Duodenal mucosa (tissue), 2 donors: ENCODE results near the gene PTN.
"Not testable (repeated sequence)": the region's sequence is repeated elsewhere in the genome, so short reads cannot be mapped to it uniquely, and the experiment has no call there.

Experiments used
- H3K27ac ChIP-seq: one replicate; pipeline ENCODE4 v1.7.0; 2013; ENCODE audit warnings: low read depth, low read length
- H3K27me3 ChIP-seq, 2 donors: one replicate each; pipeline ENCODE4 v1.7.0; 2013; ENCODE audit warnings: low read length in 2 of 2, control low read depth in 1 of 2; ENCODE audit not compliant: insufficient read depth in 2 of 2, control insufficient read depth in 1 of 2
- H3K36me3 ChIP-seq, 2 donors: one replicate each; pipeline ENCODE4 v1.7.0; 2013; ENCODE audit warnings: low read length in 2 of 2, control low read depth in 1 of 2; ENCODE audit not compliant: insufficient read depth in 2 of 2, control insufficient read depth in 1 of 2
- H3K4me1 ChIP-seq, 2 donors: one replicate each; pipeline ENCODE4 v1.7.0; 2013; ENCODE audit warnings: low read length in 2 of 2, control low read depth in 1 of 2; ENCODE audit not compliant: insufficient read depth in 2 of 2, control insufficient read depth in 1 of 2
- H3K4me3 ChIP-seq, 2 donors: one replicate each; pipeline ENCODE4 v1.7.0; 2013; ENCODE audit warnings: low read length in 2 of 2, low read depth in 1 of 2
- H3K9ac ChIP-seq, 2 donors: one replicate each; pipeline ENCODE4 v1.7.0; 2013; ENCODE audit warnings: low read length in 2 of 2, low read depth in 1 of 2
- H3K9me3 ChIP-seq, 2 donors: one replicate each; pipeline ENCODE4 v1.7.0; 2013; ENCODE audit warnings: low read length in 2 of 2, control low read depth in 1 of 2; ENCODE audit not compliant: control insufficient read depth in 1 of 2

The PTN gene

DNA sequence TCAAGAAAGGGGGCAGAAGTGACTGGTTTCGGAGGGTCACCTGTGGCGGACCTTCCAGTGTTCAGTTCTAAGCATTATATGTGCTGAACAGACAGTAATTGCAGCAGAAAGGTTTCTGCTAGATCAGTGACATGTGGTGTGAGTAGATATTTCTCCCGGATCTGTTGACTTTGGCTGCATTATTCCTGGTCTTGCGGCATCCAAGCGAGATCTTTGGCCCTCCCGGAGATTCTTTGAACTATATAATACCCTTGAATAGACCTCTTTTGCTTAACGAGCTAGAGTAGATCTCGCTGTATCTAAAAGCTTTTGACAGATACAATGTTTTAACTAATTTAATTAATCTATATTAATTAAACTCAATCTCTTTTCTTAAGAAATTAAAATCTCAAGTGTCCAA, 99.8 kb downstream of the PTN start:
- H3K36me3 ChIP-seq: no peaks in the 10 kb centered on the region
- H3K4me1 ChIP-seq: no peaks in the 10 kb centered on the region
- peaks cover 0 to 3% of the 10 kb centered on the region in 2 donors for H3K9me3 ChIP-seq
- H3K27ac ChIP-seq: no peak overlapping the region
- H3K9ac ChIP-seq: no peak overlapping the region
- no peak overlapping the region for H3K4me3 ChIP-seq
- no peaks in the 10 kb centered on the region for H3K27me3 ChIP-seq

- H3K27ac ChIP-seq: no peak overlapping the region
- no peaks in the 10 kb centered on the region for H3K27me3 ChIP-seq
- no peaks in the 10 kb centered on the region for H3K4me1 ChIP-seq
- no peaks in the 10 kb centered on the region for H3K36me3 ChIP-seq
- H3K4me3 ChIP-seq: no peak overlapping the region
- H3K9me3 ChIP-seq: peaks cover 0 to 3% of the 10 kb centered on the region in 2 donors
- H3K9ac ChIP-seq: no peak overlapping the region
These were observed 100.9 kb downstream of the PTN start for GRCh38 chr7:137242616-137243015.

DNA sequence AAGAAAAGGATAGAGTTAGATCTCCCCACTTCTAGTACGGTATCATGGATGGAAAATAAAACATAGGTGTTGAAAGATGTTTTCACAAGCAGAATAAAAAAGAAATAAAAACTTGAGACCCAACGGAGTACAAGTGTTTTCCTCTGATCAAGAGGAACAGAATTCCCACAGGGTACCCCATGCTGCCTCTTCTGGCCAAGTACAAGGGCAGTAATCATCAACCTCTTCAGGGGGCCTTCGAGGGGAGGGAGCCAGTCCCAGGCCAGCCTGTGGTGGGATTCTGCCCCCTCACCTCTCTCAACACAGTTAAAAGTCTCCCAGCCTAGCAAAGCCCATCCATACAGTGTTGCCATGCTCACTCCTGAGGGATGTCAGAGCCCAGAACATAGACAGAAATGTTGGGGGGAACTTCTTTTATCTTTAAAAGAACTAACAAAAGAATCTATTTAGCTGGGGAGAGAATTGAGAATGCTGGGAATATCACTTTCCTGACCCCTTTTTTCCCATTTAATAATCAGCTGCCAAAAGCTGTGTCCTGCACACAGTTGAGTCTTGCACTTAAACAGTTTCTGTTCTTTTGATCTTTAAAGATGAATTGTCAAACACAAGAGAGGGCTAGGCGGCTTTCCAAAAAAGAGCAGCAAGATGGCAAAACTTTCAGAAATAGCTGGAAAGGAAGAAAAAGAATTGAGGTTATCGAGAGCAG, 101.7 kb downstream of the PTN start:
- H3K36me3 ChIP-seq: no peaks in the 10 kb centered on the region
- no peak overlapping the region for H3K27ac ChIP-seq

GRCh38 chr7:137239186-137239585, 104.3 kb downstream of the PTN start:
- H3K4me1 ChIP-seq, H3K36me3 ChIP-seq, H3K27ac ChIP-seq, H3K27me3 ChIP-seq, H3K4me3 ChIP-seq, H3K9me3 ChIP-seq, H3K9ac ChIP-seq: not testable (repeated sequence)

More for the DNA sequence above, 101.7 kb downstream of the PTN start:
- H3K4me1 ChIP-seq: no peaks in the 10 kb centered on the region
- no peak overlapping the region for H3K9ac ChIP-seq
- peaks cover 0 to 3% of the 10 kb centered on the region in 2 donors for H3K9me3 ChIP-seq
- H3K27me3 ChIP-seq: no peaks in the 10 kb centered on the region
- H3K4me3 ChIP-seq: no peak overlapping the region

DNA sequence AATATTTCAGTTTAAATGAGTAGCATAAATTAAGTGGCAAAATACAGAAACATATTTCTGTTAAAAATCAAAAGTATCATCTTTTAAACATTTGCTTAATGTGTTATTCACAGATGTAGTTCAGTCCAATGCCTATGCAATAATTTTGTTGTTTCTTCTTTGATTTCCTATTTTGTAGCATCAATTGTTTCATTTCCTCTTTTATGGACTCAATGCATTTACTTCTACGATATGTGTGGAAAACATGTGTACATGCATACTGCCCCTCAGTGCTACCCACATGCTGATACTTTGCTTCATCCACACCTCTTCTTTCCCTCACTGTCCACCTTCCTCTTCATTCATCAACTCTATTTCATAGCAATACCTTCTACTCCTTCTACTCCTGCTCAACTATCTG, 108.1 kb downstream of the PTN start:
- Histone ChIP-seq H3K9me3 (peaks cover 0 to 7% of the 10 kb centered on the region in 2 donors), H3K36me3 (no peaks in the 10 kb centered on the region), H3K9ac (no peak overlapping the region), H3K27ac (no peak overlapping the region), H3K4me3 (no peak overlapping the region), H3K4me1 (no peaks in the 10 kb centered on the region), H3K27me3 (no peaks in the 10 kb centered on the region)

GRCh38 chr7:137231167-137231566, 112.4 kb downstream of the PTN start:
- Histone ChIP-seq H3K4me3 (no peak overlapping the region), H3K9me3 (peaks cover 4 to 7% of the 10 kb centered on the region in 2 donors), H3K4me1 (no peaks in the 10 kb centered on the region), H3K27me3 (no peaks in the 10 kb centered on the region), H3K36me3 (no peaks in the 10 kb centered on the region), H3K9ac (no peak overlapping the region), H3K27ac (no peak overlapping the region)

- Histone ChIP-seq H3K4me1 (no peaks in the 10 kb centered on the region), H3K27ac (no peak overlapping the region), H3K4me3 (no peak overlapping the region), H3K9me3 (peaks cover 1 to 3% of the 10 kb centered on the region in 2 donors), H3K36me3 (no peaks in the 10 kb centered on the region), H3K9ac (no peak overlapping the region), H3K27me3 (no peaks in the 10 kb centered on the region)
These were observed 122.1 kb downstream of the PTN start for GRCh38 chr7:137221467-137221866.

DNA sequence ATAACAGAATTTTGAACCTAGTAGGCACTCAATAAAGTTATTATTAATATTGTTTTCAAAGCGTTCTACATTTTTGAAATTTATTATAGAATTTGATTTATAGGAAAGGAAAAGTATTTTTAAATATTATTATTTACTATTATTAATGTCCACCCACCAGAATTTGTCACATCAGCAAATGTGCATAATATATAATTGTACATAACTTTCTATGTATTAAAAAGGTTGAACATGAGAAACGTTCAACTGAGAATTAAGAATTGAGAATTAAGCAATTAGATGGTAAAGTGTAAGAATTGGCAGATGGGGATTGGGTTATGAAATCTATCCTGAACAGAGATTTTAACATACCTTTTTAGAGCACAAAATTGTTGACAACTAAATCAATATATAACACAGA, 129.8 kb downstream of the PTN start:
- Histone ChIP-seq H3K4me3 (no peak overlapping the region), H3K36me3 (no peaks in the 10 kb centered on the region), H3K9ac (no peak overlapping the region), H3K9me3 (peaks cover 9% of the 10 kb centered on the region in 2 donors), H3K4me1 (no peaks in the 10 kb centered on the region), H3K27ac (no peak overlapping the region), H3K27me3 (no peaks in the 10 kb centered on the region)

DNA sequence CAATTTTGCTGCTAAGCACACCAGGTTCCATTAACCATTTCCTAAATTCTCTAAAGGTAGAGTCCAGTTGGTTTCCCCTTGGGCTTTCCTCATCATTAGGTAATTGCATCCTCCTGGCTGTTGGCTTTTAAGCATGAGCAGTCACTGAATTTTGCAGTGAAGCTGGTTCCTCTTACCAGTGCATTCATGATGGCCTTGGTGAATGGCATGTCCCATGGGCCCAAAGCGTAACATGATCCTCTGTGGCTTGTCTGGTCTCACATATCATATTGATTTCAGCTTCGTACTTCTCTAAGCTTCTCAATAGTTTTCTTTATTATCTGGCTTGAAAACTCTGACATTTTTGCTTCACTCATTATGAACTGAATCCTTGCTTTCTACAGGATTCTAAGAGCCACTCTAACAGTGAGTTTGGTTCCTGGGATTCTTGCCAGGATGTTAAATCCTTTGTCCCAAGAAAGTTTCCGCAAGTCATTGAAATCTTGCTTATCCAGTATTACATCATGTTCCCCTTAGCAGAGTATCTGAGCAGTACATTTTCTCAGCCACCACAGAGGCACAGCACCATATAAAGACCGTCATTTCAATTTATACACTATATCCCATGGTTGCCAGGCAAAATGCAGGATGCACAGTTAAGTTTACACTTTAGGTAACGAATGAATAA, 134.2 kb downstream of the PTN start:
- H3K9ac ChIP-seq: no peak overlapping the region
- peaks cover 3 to 4% of the 10 kb centered on the region in 2 donors for H3K9me3 ChIP-seq
- no peak overlapping the region for H3K27ac ChIP-seq
- no peaks in the 10 kb centered on the region for H3K36me3 ChIP-seq
- no peak overlapping the region for H3K4me3 ChIP-seq
- no peaks in the 10 kb centered on the region for H3K27me3 ChIP-seq
- H3K4me1 ChIP-seq: no peaks in the 10 kb centered on the region

DNA sequence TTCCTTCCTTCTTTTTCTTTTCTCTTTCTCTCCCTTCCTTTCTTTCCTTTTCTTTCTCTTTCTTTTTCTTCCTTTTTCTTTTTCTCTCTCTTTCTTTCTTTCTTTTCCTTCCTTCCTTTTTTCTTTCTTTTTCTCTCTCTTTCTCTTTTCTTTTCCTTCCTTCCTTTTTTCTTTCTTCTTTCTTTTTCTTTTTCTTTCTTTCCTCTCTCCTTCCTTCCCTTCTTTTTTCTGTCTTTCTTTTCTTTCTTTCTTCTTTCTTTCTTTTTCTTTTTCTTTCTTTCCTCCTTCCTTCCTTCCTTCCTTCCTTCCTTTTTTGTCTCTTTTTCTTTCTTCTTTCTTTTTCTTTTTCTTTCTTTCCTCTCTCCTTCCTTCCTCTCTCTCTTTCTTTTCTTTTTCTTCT, 136.8 kb downstream of the PTN start:
- peaks cover 4 to 8% of the 10 kb centered on the region in 2 donors for H3K9me3 ChIP-seq
- no peaks in the 10 kb centered on the region for H3K4me1 ChIP-seq
- no peaks in the 10 kb centered on the region for H3K27me3 ChIP-seq

More for the DNA sequence above, 136.8 kb downstream of the PTN start:
- H3K9ac ChIP-seq: no peak overlapping the region
- H3K36me3 ChIP-seq: no peaks in the 10 kb centered on the region
- no peak overlapping the region for H3K27ac ChIP-seq
- no peak overlapping the region for H3K4me3 ChIP-seq
